Measurements from ENCODE around the gene SNX24.

- TF ChIP-seq POLR2A (IDR thresholded peaks at IDR 0.05; ENCODE audit: low read depth, low read length) (no peak), CTCF (conservative IDR thresholded peaks at IDR 0.05; ENCODE audit: low read depth, low read length) (no peak), SMC3 (IDR thresholded peaks at IDR 0.05; ENCODE audit: low read depth, low read length) (no peak), RFX5 (IDR thresholded peaks at IDR 0.05; ENCODE audit: low read depth, low read length) (no peak)
Measured at GRCh38 chr5:122906768-122907167, 61.4 kb downstream of the SNX24 start.
